ENCODE measurements around the gene UBAC1. TPM values are rescaled to one million over a fixed set of nuclear protein-coding genes. Genes with fewer than 3 reads are reported as not detected.

UBAC1 gene
- total and polyA plus RNA-seq, 10 of the 15 experiments (the other 5 are each of a cell fraction or from before 2014, with no cell fraction given): 16.7 to 54.6 (median 38.5) TPM

GRCh38 chr9:135890190-135891026 lies 70.8 kb downstream of the UBAC1 start:
- DNase-seq (ENCODE audit: low read depth, low spot score) (no peak), ATAC-seq (no peak), FAIRE-seq (no peak)
- Histone ChIP-seq H4K20me1 (ENCODE audit: control insufficient read depth, insufficient read depth) (no peaks in the 10 kb centered on the region; the same call in none of the 2 replicates), H3K79me2 (ENCODE audit: control insufficient read depth, insufficient read depth, low read length) (peaks cover 51% of the 10 kb centered on the region), H3K36me3 (ENCODE audit: control insufficient read depth in 2 of 2, insufficient read depth in 2 of 2, low read length in 1 of 2) (peaks cover 0 to 5% of the 10 kb centered on the region in 2 experiments; a peak in 2 of 4 replicates), H3K9me3 (replicated peaks; ENCODE audit: control insufficient read depth, insufficient read depth, low read length) (no peaks in the 10 kb centered on the region), H2AFZ (ENCODE audit: control insufficient read depth, low read depth, low read length) (no peak overlapping the region), H3K27me3 (replicated peaks in 1 of 2; ENCODE audit: control insufficient read depth in 2 of 2, insufficient read depth in 2 of 2, low read length in 1 of 2) (no peaks in the 10 kb centered on the region), H3K27ac (ENCODE audit: control insufficient read depth, insufficient read depth) (no peak overlapping the region), H3K4me1 (ENCODE audit: control insufficient read depth, insufficient read depth, low read length) (peaks cover 20% of the 10 kb centered on the region), H3K9ac (ENCODE audit: control insufficient read depth, insufficient read depth, low read length) (no peak overlapping the region), H3K4me2 (ENCODE audit: control insufficient read depth, insufficient read depth) (no peak overlapping the region), H3K4me3 (no peak overlapping the region)
- ChIA-PET CTCF (no interaction called here), SMC1A (ENCODE audit: uncharacterized antibody, unreplicated experiment) (interaction anchor here (0.5 kb wide), 1 partner anchor 20 kb away, joined by 3 read pairs; no protein-coding TSS in a partner anchor), POLR2A (no interaction called here), RAD21 (ENCODE audit: unreplicated experiment) (no interaction called here)
- intact Hi-C loops (cut with micrococcal nuclease; ENCODE audit: unreplicated experiment) (no loop called here), in situ Hi-C loops (cut with MboI) (no loop called here)
- WGBS (ENCODE audit: insufficient coverage, insufficient replicate concordance, low lambda C conversion rate, missing lambda C conversion rate): 83% methylated on average over 15 of the region's 18 CpGs
- BruUV-seq (replicated peaks): no TSS peak
- TF ChIP-seq BCL3 (IDR thresholded peaks at IDR 0.05; ENCODE audit: borderline replicate concordance, insufficient read depth, low read depth, low read length, poor library complexity, severe bottlenecking) (no peak), CBX5 (IDR thresholded peaks at IDR 0.05; ENCODE audit: low read depth) (no peak), ZBTB11 (CRISPR knock-in tag; IDR thresholded peaks at IDR 0.05) (no peak), POLR2A (IDR thresholded peaks at IDR 0.05; ENCODE audit: low read depth, low read length) (no peak), ZNF217 (IDR thresholded peaks at IDR 0.05) (no peak)
- TF ChIP-seq, protein P1, sequence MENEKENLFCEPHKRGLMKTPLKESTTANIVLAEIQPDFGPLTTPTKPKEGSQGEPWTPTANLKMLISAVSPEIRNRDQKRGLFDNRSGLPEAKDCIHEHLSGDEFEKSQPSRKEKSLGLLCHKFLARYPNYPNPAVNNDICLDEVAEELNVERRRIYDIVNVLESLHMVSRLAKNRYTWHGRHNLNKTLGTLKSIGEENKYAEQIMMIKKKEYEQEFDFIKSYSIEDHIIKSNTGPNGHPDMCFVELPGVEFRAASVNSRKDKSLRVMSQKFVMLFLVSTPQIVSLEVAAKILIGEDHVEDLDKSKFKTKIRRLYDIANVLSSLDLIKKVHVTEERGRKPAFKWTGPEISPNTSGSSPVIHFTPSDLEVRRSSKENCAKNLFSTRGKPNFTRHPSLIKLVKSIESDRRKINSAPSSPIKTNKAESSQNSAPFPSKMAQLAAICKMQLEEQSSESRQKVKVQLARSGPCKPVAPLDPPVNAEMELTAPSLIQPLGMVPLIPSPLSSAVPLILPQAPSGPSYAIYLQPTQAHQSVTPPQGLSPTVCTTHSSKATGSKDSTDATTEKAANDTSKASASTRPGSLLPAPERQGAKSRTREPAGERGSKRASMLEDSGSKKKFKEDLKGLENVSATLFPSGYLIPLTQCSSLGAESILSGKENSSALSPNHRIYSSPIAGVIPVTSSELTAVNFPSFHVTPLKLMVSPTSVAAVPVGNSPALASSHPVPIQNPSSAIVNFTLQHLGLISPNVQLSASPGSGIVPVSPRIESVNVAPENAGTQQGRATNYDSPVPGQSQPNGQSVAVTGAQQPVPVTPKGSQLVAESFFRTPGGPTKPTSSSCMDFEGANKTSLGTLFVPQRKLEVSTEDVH (IDR thresholded peaks at IDR 0.05; ENCODE audit: low read depth, partially characterized antibody): no peak
- TF ChIP-seq, protein P2, sequence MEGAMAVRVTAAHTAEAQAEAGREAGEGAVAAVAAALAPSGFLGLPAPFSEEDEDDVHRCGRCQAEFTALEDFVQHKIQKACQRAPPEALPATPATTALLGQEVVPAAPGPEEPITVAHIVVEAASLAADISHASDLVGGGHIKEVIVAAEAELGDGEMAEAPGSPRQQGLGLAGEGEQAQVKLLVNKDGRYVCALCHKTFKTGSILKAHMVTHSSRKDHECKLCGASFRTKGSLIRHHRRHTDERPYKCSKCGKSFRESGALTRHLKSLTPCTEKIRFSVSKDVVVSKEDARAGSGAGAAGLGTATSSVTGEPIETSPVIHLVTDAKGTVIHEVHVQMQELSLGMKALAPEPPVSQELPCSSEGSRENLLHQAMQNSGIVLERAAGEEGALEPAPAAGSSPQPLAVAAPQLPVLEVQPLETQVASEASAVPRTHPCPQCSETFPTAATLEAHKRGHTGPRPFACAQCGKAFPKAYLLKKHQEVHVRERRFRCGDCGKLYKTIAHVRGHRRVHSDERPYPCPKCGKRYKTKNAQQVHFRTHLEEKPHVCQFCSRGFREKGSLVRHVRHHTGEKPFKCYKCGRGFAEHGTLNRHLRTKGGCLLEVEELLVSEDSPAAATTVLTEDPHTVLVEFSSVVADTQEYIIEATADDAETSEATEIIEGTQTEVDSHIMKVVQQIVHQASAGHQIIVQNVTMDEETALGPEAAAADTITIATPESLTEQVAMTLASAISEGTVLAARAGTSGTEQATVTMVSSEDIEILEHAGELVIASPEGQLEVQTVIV (IDR thresholded peaks at IDR 0.05; ENCODE audit: borderline replicate concordance, partially characterized antibody): no peak
- TF ChIP-seq, protein P3, sequence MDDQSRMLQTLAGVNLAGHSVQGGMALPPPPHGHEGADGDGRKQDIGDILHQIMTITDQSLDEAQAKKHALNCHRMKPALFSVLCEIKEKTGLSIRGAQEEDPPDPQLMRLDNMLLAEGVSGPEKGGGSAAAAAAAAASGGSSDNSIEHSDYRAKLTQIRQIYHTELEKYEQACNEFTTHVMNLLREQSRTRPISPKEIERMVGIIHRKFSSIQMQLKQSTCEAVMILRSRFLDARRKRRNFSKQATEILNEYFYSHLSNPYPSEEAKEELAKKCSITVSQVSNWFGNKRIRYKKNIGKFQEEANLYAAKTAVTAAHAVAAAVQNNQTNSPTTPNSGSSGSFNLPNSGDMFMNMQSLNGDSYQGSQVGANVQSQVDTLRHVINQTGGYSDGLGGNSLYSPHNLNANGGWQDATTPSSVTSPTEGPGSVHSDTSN (IDR thresholded peaks at IDR 0.05; ENCODE audit: insufficient replicate concordance, low read depth, low read length): no peak
- TF ChIP-seq, protein P4, sequence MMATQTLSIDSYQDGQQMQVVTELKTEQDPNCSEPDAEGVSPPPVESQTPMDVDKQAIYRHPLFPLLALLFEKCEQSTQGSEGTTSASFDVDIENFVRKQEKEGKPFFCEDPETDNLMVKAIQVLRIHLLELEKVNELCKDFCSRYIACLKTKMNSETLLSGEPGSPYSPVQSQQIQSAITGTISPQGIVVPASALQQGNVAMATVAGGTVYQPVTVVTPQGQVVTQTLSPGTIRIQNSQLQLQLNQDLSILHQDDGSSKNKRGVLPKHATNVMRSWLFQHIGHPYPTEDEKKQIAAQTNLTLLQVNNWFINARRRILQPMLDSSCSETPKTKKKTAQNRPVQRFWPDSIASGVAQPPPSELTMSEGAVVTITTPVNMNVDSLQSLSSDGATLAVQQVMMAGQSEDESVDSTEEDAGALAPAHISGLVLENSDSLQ (IDR thresholded peaks at IDR 0.05): no peak
